ENCODE data around the gene XPO6. TPM values are rescaled to one million over a fixed set of nuclear protein-coding genes. Genes with fewer than 3 reads are reported as not detected.

XPO6 gene
- total RNA-seq, 1 experiment from 2014 or later: 106 TPM

GRCh38 chr16:28106467-28107215 lies 105.1 kb downstream of the XPO6 start:
- peak; percentile 18; the same call in 1 of the 2 replicates for ATAC-seq

GRCh38 chr16:28105954-28106353 lies 105.8 kb downstream of the XPO6 start:
- Histone ChIP-seq H3K4me1 (ENCODE audit: insufficient read depth, low read length) (no peaks in the 10 kb centered on the region), H3K27ac (ENCODE audit: low read length) (no peak overlapping the region), H3K79me2 (ENCODE audit: low read length) (no peaks in the 10 kb centered on the region), H3K27me3 (ENCODE audit: low read length) (no peaks in the 10 kb centered on the region), H3K4me2 (ENCODE audit: low read length) (no peak overlapping the region), H3K9ac (ENCODE audit: low read length) (no peak overlapping the region), H3K9me2 (replicated peaks; ENCODE audit: low read length) (no peaks in the 10 kb centered on the region), H2AFZ (ENCODE audit: low read length) (no peak overlapping the region), H3K9me3 (ENCODE audit: low read length) (no peaks in the 10 kb centered on the region), H3K4me3 (ENCODE audit: low read length) (no peak overlapping the region), H3F3A (ENCODE audit: low read length, unreplicated experiment) (no peaks in the 10 kb centered on the region), H3K36me3 (ENCODE audit: low read depth, low read length) (peaks cover 69% of the 10 kb centered on the region), H4K20me1 (ENCODE audit: low read length) (no peaks in the 10 kb centered on the region)
- intact Hi-C loops (cut with micrococcal nuclease): no loop called here
- DNase-seq (no peak), ATAC-seq (no peak)
- BruUV-seq (replicated peaks): no TSS peak
- POLR2A ChIA-PET (ENCODE audit: unreplicated experiment): no interaction called here
- CTCF ChIA-PET: no interaction called here
- no peak for TF ChIP-seq EZH2 (IDR thresholded peaks at IDR 0.05; ENCODE audit: low read length, unreplicated experiment)
- TF ChIP-seq CTCF (conservative IDR thresholded peaks at IDR 0.05; ENCODE audit: low read depth, low read length): no peak
- TF ChIP-seq EZH2phosphoT487 (IDR thresholded peaks at IDR 0.05; ENCODE audit: borderline replicate concordance, low read length): no peak

More at GRCh38 chr16:28106467-28107215, 105.1 kb downstream of the XPO6 start:
- Histone ChIP-seq H3K36me3 (ENCODE audit: low read depth, low read length) (peaks cover 65% of the 10 kb centered on the region), H3K79me2 (ENCODE audit: low read length) (no peaks in the 10 kb centered on the region), H3K9me3 (ENCODE audit: low read length) (no peaks in the 10 kb centered on the region), H3K27me3 (ENCODE audit: low read length) (no peaks in the 10 kb centered on the region), H3K9me2 (replicated peaks; ENCODE audit: low read length) (no peaks in the 10 kb centered on the region), H4K20me1 (ENCODE audit: low read length) (no peaks in the 10 kb centered on the region), H3K27ac (ENCODE audit: low read length) (no peak overlapping the region), H3K4me1 (ENCODE audit: insufficient read depth, low read length) (no peaks in the 10 kb centered on the region), H3K4me3 (ENCODE audit: low read length) (no peak overlapping the region), H2AFZ (ENCODE audit: low read length) (no peak overlapping the region), H3F3A (ENCODE audit: low read length, unreplicated experiment) (no peaks in the 10 kb centered on the region), H3K9ac (ENCODE audit: low read length) (no peak overlapping the region), H3K4me2 (ENCODE audit: low read length) (no peak overlapping the region)
- peak; percentile 6 for DNase-seq
- ChIA-PET POLR2A (ENCODE audit: unreplicated experiment) (no interaction called here), CTCF (no interaction called here)
- TF ChIP-seq EZH2phosphoT487 (IDR thresholded peaks at IDR 0.05; ENCODE audit: borderline replicate concordance, low read length): no peak
- no peak for TF ChIP-seq CTCF (conservative IDR thresholded peaks at IDR 0.05; ENCODE audit: low read depth, low read length)
- no peak for TF ChIP-seq EZH2 (IDR thresholded peaks at IDR 0.05; ENCODE audit: low read length, unreplicated experiment)
- intact Hi-C loops (cut with micrococcal nuclease): no loop called here
- no TSS peak for BruUV-seq (replicated peaks)

- Histone ChIP-seq H3K36me3 (ENCODE audit: low read depth, low read length) (peaks cover 63% of the 10 kb centered on the region), H3K9ac (ENCODE audit: low read length) (no peak overlapping the region), H3K79me2 (ENCODE audit: low read length) (no peaks in the 10 kb centered on the region), H3K4me3 (ENCODE audit: low read length) (no peak overlapping the region), H3K9me2 (replicated peaks; ENCODE audit: low read length) (no peaks in the 10 kb centered on the region), H3F3A (ENCODE audit: low read length, unreplicated experiment) (no peaks in the 10 kb centered on the region), H3K4me2 (ENCODE audit: low read length) (no peak overlapping the region), H3K4me1 (ENCODE audit: insufficient read depth, low read length) (no peaks in the 10 kb centered on the region), H3K9me3 (ENCODE audit: low read length) (no peaks in the 10 kb centered on the region), H4K20me1 (ENCODE audit: low read length) (no peaks in the 10 kb centered on the region), H3K27me3 (ENCODE audit: low read length) (no peaks in the 10 kb centered on the region), H2AFZ (ENCODE audit: low read length) (no peak overlapping the region), H3K27ac (ENCODE audit: low read length) (no peak overlapping the region)
- ChIA-PET CTCF (no interaction called here), POLR2A (ENCODE audit: unreplicated experiment) (no interaction called here)
- TF ChIP-seq EZH2 (IDR thresholded peaks at IDR 0.05; ENCODE audit: low read length, unreplicated experiment) (no peak), CTCF (conservative IDR thresholded peaks at IDR 0.05; ENCODE audit: low read depth, low read length) (no peak), EZH2phosphoT487 (IDR thresholded peaks at IDR 0.05; ENCODE audit: borderline replicate concordance, low read length) (no peak)
- intact Hi-C loops (cut with micrococcal nuclease): no loop called here
- no peak for DNase-seq
- no peak for ATAC-seq
- BruUV-seq (replicated peaks): no TSS peak
Measured at GRCh38 chr16:28105297-28105696, 106.5 kb downstream of the XPO6 start.

Measured in PC-3 (cell line).